Uterus (tissue), 4 donors: ENCODE results near the gene RDH5. TPM values are rescaled to one million over a fixed set of nuclear protein-coding genes. Genes with fewer than 3 reads are reported as not detected.
A peak's percentile ranks its signal among the peaks of the same experiment; 100 is the strongest.

Source experiments
- DNase-seq, 2 donors: peaks; one replicate each; pipeline ENCODE4 v3.0.0-alpha.2; 2019 to 2020
- H3K27ac ChIP-seq, 2 donors: fragments of 200-600 bp; sonication (generic); 1 replicate in 1 of 2; 2 replicates in 1 of 2; pipeline ENCODE4 v1.5.1; 2016 to 2018
- H3K27me3 ChIP-seq, 2 donors: fragments of 200-600 bp; sonication (generic); one replicate each; pipeline ENCODE4 v1.5.1; 2018 to 2019; ENCODE audit warnings: control low read depth in 1 of 2
- H3K36me3 ChIP-seq, 2 donors: fragments of 200-600 bp; sonication (generic); one replicate each; pipeline ENCODE4 v1.5.1; 2019; ENCODE audit warnings: control low read depth in 1 of 2
- H3K4me1 ChIP-seq, 2 donors: fragments of 200-600 bp; sonication (generic); one replicate each; pipeline ENCODE4 v1.5.1; 2018 to 2019; ENCODE audit warnings: control low read depth in 1 of 2
- H3K4me3 ChIP-seq, 2 donors: fragments of 200-600 bp; sonication (generic); 1 replicate in 1 of 2; 2 replicates in 1 of 2; pipeline ENCODE4 v1.5.1; 2018 to 2019; ENCODE audit warnings: mild to moderate bottlenecking in 1 of 2
- H3K9me3 ChIP-seq, 2 donors: fragments of 200-600 bp; sonication (generic); one replicate each; pipeline ENCODE4 v1.5.1; 2019; ENCODE audit warnings: control low read depth in 1 of 2
- POLR2A ChIP-seq, 2 donors: fragments of 450-650 bp; IDR thresholded peaks; one replicate each; pipeline ENCODE4 v1.6.1; 2016; ENCODE audit warnings: antibody characterized with exemption in 2 of 2, mild to moderate bottlenecking in 1 of 2, moderate library complexity in 1 of 2
- intact Hi-C: fragments of 100-400 bp; cut with DNase I; formaldehyde crosslinking; loops from one replicate; pipeline ENCODE4 v1.15.1; 2023; ENCODE audit warnings: low total_unique reads
- total RNA-seq, 4 donors: library from RNA; depleted of rRNA in 3 of 4; stranded (reverse); fragments of >200 nt in 3 of 4; gene quantifications; one replicate each; pipeline versions ENCODE4 v1.1.0 to v1.2.4, GENCODE V29; 2014 to 2023
- TF ChIP-seq, protein P1 (sequence below), 4 experiments: fragments of 200-600 bp in 2 of 4; fragments of 450-650 bp in 2 of 4; sonication (generic) in 2 of 4; IDR thresholded peaks; one replicate each; pipeline ENCODE4 v1.5.1; 2016 to 2019; ENCODE audit warnings: antibody characterized with exemption in 4 of 4, mild to moderate bottlenecking in 2 of 4, moderate library complexity in 1 of 4
- donor health status: DM: yes; HTN: yes; CAD: no.

RDH5 gene
- total RNA-seq, 4 donors from 2014 or later: 4.1 to 16.8 (median 9.7) TPM

DNA sequence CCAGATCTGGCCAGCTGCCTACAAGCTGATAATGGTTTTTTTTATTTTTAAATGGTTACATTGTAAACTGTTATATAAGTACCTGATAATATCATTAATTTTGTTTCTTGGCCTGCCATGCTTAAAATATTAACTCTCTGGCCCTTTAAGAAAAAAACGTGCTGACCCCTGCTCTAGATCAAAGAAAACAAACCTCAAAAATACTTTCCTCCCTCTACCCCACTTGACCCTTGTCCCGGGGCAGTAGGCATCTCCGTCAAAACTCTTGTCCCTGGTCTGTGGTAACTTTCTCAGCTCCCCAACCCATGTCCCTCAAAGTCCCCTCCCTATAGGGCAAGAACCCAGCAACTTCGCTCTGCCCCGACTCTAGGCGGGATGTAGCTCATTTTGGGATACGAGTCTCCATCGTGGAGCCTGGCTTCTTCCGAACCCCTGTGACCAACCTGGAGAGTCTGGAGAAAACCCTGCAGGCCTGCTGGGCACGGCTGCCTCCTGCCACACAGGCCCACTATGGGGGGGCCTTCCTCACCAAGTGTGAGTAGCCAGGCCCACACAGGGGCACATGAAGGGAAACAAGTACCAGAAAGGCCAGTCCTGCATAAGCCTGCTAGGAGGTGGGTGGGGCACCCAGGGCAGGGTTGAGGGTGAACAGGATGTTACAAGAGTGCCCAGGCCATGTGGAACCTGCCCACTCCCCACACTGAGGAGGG, 3.5 kb downstream of the RDH5 start:
- intact Hi-C loops: no loop called here
- DNase-seq: no peak
- Histone ChIP-seq H3K27me3 (no peaks in the 10 kb centered on the region), H3K4me3 (no peak overlapping the region), H3K36me3 (no peaks in the 10 kb centered on the region), H3K27ac (peak overlapping the region in 1 of 2 donors; percentile 26), H3K4me1 (peaks cover 2 to 35% of the 10 kb centered on the region in 2 donors), H3K9me3 (no peaks in the 10 kb centered on the region)
- TF ChIP-seq POLR2A (IDR thresholded peaks at IDR 0.05): no peak
- TF ChIP-seq, protein P1, sequence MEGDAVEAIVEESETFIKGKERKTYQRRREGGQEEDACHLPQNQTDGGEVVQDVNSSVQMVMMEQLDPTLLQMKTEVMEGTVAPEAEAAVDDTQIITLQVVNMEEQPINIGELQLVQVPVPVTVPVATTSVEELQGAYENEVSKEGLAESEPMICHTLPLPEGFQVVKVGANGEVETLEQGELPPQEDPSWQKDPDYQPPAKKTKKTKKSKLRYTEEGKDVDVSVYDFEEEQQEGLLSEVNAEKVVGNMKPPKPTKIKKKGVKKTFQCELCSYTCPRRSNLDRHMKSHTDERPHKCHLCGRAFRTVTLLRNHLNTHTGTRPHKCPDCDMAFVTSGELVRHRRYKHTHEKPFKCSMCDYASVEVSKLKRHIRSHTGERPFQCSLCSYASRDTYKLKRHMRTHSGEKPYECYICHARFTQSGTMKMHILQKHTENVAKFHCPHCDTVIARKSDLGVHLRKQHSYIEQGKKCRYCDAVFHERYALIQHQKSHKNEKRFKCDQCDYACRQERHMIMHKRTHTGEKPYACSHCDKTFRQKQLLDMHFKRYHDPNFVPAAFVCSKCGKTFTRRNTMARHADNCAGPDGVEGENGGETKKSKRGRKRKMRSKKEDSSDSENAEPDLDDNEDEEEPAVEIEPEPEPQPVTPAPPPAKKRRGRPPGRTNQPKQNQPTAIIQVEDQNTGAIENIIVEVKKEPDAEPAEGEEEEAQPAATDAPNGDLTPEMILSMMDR (IDR thresholded peaks at IDR 0.05): no peak

DNA sequence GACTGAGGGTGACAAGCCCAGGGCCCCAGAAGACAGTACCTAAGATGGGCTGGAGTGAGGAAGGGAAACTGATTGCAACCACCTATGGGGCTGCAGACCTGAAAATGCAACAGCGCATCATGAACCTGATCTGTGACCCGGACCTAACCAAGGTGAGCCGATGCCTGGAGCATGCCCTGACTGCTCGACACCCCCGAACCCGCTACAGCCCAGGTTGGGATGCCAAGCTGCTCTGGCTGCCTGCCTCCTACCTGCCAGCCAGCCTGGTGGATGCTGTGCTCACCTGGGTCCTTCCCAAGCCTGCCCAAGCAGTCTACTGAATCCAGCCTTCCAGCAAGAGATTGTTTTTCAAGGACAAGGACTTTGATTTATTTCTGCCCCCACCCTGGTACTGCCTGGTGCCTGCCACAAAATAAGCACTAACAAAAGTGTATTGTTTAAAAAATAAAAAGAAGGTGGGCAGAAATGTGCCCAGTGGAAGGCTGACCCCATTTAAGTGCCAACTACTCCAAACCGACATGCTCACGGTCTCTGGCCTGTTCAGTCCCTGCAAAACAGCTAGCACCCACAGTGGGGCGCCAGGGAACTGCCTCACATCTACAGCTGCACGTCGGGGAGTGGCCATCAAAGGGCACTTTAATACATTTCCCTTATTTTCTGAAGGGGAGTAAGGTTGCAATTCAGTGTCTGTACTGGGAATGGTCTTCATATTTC, 4.2 kb downstream of the RDH5 start:
- H3K27ac ChIP-seq: no peak overlapping the region
- intact Hi-C loops: no loop called here
- no peak for TF ChIP-seq POLR2A (IDR thresholded peaks at IDR 0.05)
- TF ChIP-seq, protein P1 (IDR thresholded peaks at IDR 0.05): peak in 3 of 4 experiments; percentile 46 to 53 (median 48)

DNA sequence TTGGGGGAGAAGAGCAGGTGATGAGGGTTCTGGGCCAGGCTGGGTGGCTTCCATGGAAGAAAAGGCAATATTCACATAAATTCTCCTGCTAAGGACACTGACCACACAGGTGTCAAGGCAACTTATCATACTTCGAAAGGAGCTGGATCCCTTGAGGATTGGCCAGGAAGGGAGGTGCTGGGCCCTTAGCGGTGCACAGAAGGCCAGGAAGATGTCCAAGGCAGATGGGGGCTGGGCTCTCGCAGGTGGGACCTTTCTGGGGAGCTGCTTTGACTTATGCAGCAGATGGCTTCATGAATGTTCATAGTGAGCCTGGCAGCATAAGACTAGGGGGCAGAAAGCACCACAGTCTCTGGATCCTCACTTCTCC, 4.7 kb downstream of the RDH5 start:
- Histone ChIP-seq H3K4me1 (peaks cover 0 to 22% of the 10 kb centered on the region in 2 donors), H3K4me3 (no peak overlapping the region), H3K9me3 (no peaks in the 10 kb centered on the region), H3K36me3 (no peaks in the 10 kb centered on the region), H3K27me3 (no peaks in the 10 kb centered on the region), H3K27ac (peak overlapping the region in 1 of 2 donors; percentile 10)
- no peak for DNase-seq
- TF ChIP-seq, protein P1 (IDR thresholded peaks at IDR 0.05): no peak
- no peak for TF ChIP-seq POLR2A (IDR thresholded peaks at IDR 0.05)
- intact Hi-C loops: no loop called here

More for the DNA sequence above, 4.2 kb downstream of the RDH5 start:
- no peak for DNase-seq
- Histone ChIP-seq H3K36me3 (no peaks in the 10 kb centered on the region), H3K27me3 (no peaks in the 10 kb centered on the region), H3K9me3 (no peaks in the 10 kb centered on the region), H3K4me3 (no peak overlapping the region), H3K4me1 (peaks cover 2 to 28% of the 10 kb centered on the region in 2 donors)

DNA sequence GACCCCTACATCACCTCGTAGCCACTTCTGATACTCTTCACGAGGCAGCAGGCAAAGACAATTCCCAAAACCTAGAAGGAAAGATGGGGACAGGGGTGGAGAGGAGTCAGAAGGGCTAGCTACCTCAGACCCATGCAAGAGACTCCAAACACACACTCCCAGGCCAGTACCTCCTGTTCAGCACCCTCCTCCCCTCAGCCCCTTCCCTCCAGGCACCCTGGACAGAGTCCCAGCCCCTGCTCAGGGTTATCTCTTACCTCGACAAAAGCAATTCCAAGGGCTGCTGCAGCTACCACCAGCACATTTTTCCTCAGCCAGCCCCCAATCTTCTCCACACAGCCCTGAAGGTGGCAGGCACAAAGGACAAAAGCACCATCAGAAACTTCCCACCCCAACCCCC, 5.4 kb downstream of the RDH5 start:
- Histone ChIP-seq H3K9me3 (no peaks in the 10 kb centered on the region), H3K27ac (peak overlapping the region in 1 of 2 donors; percentile 99), H3K4me1 (peaks cover 0 to 17% of the 10 kb centered on the region in 2 donors), H3K4me3 (no peak overlapping the region), H3K27me3 (no peaks in the 10 kb centered on the region), H3K36me3 (no peaks in the 10 kb centered on the region)
- DNase-seq: peak in 1 of 2 donors; percentile 12
- no peak for TF ChIP-seq POLR2A (IDR thresholded peaks at IDR 0.05)
- intact Hi-C loops: no loop called here

DNA sequence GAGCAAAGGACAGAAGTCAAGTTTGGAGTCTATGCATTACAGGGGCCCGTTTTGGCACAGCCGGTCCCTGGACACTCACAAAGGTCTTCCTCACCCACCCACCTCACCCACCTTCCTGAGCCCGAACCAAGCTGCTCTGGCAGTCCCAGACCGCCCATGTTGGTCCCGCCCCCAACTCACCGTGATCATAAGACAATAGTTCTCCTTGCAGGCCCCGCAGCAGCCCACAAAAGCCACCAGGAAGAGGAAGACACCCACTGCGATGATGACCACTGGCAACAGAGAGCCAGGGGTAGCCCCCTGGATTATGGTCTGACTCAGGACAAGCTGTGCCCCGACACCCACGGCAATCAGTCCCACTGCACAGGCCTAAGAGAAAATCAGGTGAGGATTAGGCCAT, 6.8 kb downstream of the RDH5 start:
- Histone ChIP-seq H3K4me3 (peak overlapping the region in 1 of 2 donors; percentile 75), H3K4me1 (peaks cover 0 to 8% of the 10 kb centered on the region in 2 donors), H3K9me3 (no peaks in the 10 kb centered on the region), H3K36me3 (no peaks in the 10 kb centered on the region), H3K27ac (peak overlapping the region; percentile 99), H3K27me3 (no peaks in the 10 kb centered on the region)
- intact Hi-C loops: no loop called here
- DNase-seq: no peak
- TF ChIP-seq, protein P1 (IDR thresholded peaks at IDR 0.05): no peak
- TF ChIP-seq POLR2A (IDR thresholded peaks at IDR 0.05): no peak
